HG02588 (cell line): Measurements from ENCODE around the gene MYH6.
"Not testable (repeated sequence)": the region's sequence is repeated elsewhere in the genome, so short reads cannot be mapped to it uniquely, and the experiment has no call there.

ENCODE experiments used
- ATAC-seq: cut with Tn5 transposase; IDR thresholded peaks from one replicate; pipeline ENCODE4 v1.9.1; 2021; ENCODE audit warnings: mild to moderate bottlenecking, moderate library complexity; ENCODE audit not compliant: unreplicated experiment

MYH6 gene

GRCh38 chr14:23415821-23416778 lies 8.0 kb upstream of the MYH6 start:
- no peak for ATAC-seq

DNA sequence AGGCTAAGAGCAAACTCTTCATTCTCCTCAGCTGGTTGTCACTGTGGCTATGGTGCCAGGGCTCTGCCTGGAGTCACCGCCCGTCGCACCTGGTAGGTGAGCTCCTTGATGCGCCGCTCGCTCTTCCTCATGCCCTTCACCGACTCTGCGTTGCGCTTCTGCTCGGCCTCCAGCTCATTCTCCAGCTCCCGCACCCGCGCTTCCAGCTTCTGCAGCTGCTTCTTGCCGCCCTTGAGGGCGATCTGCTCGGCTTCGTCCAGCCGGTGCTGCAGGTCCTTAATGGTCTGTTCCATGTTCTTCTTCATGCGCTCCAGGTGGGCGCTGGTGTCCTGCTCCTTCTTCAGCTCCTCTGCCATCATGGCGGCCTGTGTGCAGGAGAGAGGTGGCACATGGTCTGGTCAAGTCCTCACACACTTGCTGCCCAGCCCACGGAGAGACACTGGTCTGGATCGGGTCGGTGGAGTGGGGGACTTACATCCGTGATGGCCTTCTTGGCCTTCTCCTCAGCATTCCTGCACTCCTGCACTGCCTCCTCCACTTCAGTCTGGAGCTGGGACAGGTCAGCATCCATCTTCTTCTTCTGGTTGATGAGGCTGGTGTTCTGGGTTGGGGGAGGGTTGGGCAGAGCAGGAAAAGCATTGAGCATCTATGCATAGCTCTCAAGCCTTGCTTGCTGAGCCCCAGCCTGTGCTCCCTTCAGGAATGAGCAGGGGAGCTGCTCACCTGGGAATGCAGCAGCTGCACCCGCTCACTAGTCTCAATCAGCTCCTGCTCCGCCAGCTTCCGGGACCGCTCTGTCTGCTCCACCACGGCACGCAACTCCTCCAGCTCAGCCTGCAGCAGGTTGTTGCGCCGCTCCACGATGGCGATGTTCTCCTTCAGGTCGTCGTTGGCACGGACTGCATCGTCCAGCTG lies 7.1 kb upstream of the MYH6 start:
- ATAC-seq, result no peak

DNA sequence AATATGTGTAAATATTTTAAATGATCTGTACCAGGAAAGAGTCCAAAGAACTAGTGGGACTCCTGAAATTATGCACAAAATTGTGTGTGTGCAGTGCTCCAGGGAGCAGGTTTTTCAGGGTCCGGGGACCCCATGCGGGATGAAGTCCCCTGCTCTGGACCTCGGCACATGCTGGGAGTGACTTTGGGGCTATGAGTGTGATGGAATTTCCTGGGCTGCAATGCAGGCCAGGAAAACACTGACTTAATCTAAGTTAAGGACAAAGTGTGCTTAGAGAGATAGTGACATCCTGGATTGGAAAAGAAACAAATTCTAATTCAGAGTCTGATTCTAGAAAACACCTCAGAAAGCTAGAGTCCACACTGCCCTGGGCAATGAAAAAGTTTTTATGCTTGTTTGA lies 6.2 kb upstream of the MYH6 start:
- ATAC-seq, result no peak

DNA sequence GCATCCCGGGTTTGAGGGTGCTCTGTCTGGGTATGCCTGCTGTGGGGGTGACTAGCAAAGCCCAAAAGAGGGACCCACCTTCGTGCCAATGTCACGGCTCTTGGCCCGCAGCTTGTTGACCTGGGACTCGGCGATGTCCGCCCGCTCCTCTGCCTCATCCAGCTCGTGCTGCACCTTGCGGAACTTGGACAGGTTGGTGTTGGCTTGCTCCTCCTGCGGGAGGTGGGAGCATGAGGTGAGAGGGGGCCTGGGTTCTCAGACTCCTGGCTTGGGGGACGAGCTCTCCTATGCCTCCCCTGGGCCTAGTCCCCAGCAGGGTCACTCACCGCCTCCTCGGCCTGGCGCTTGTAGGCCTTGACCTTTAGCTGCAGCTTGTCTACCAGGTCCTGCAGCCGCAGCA lies 5.6 kb upstream of the MYH6 start:
- ATAC-seq, result no peak

- no peak for ATAC-seq
Measured at GRCh38 chr14:23411563-23412525, 3.8 kb upstream of the MYH6 start.

DNA sequence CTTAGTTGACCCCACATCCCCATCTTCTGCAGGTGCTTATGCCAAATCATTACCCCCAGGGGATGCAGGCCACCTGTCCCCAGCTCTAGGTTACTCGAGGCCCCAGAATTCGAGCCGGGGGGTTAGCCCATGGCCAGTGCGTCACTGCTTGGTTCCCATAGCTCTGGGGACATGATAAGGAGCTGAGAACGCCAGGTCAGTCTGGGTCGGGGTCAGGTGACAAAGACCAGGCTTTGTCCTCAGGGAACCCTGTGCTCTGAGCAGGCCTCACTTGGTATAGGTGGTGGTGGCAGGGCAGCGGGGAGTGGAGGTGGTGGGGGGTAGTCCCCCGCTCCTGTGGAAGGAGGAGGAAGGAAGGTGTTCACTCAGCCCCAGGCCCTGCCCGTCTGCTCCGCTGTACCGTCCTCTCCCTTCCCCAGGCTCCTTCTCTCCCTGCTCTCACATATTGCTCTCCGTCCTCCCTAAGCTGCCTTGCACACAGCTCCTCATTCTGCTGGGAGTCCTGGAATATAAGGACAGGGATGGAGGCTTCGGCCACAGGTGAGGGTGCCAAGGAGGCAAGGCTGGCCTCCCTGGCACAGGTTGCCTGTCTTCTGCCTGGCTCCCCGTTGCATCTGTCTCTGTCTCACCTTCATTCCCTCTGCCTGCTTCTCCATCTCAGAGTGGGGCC lies 2.0 kb upstream of the MYH6 start:
- ATAC-seq, result no peak

DNA sequence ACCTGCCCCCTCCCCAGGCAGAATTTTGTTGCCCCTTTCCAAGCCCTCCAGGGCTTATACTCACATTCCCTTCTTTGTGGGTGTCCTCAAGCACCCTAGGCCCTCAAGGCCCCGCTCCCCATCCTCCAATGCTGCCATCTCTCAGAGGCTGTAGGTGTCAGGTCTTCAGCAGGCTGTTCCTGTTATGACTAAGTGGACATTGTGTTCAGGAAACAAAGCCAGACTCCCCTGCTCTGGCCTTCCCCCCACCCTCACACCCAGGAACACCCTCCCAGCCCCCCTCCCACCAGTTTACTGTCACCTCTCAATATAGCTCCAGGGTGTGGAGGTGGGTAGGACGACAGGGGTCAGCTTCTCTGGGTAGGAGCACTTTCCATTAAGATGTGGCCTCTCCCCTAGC lies 1.4 kb upstream of the MYH6 start:
- no peak for ATAC-seq

GRCh38 chr14:23408307-23408630 lies 196 bp upstream of the MYH6 start:
- ATAC-seq, result no peak

DNA sequence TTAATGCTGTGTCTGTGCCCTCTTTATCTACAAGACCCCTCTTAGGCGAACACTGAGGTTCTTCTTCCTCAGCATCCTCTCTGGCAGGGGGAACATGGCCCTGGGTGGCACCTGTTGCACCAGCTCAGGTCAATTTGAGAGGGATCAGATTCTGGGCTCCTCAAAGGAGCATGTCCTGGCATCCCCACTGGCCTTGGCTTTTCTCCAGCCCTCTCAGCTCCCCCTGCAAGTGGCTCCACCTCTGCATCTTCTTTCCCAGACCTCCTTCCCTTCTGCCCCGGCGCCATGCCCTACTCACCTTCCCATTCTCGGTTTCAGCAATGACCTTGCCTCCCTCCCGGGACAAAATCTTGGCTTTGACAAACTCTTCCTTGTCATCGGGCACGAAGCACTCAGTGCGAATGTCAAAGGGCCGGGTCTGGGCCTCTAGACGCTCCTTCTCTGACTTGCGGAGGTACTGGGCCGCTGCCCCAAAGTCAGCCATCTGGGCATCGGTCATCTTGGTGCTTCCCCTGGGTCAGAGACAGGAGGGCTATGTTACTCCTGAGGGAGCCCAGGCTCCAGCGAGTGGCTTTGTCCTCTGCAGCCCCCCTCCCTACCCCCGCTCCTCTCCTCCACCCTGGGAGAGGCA lies 1.2 kb downstream of the MYH6 start:
- no peak for ATAC-seq

GRCh38 chr14:23406244-23406643 lies 1.8 kb downstream of the MYH6 start:
- no peak for ATAC-seq

DNA sequence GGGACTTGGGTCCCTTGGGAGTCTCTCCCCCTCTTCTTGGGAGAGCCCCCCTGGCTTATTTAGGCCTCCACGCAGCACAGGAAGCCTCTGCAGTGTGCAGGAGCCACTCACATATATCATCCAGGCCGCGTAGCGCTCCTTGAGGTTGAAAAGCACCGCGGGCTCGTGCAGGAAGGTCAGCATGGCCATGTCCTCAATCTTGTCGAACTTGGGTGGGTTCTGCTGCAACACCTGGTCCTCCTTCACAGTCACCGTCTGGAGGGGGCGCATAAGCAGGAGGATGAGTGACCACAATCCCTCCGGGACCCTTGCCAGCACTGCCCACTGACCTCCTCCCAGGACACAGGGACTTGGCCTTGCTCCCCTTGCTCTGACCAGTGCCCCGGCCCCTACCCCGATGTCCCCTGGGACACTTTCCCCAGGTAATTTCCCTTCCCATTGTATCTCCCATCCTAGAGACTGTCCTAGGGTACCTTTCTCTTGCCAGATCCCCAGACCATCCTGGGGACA lies 2.5 kb downstream of the MYH6 start:
- ATAC-seq, result no peak

- ATAC-seq, result no peak
Measured at GRCh38 chr14:23405096-23405495, 3.0 kb downstream of the MYH6 start.

GRCh38 chr14:23404331-23404900 lies 3.7 kb downstream of the MYH6 start:
- no peak for ATAC-seq

DNA sequence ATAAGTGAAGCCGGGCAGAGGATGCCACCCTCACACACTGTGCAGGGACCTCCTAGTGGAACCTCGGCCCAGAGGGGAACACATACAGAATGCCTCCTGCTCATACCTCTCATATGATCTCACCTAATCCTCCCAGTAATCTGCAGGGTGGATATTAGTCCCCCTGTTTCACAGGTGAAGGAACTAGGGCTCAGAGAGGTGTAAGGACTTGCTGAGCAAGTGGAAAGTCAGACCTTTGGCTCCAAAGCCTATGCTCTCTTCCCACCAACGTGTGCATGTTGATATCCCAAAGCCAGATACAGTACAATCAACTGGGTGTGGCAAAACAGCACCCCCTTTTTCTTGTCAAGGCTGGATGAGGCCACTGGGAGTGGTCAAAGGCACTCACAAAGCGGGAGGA lies 4.2 kb downstream of the MYH6 start:
- no peak for ATAC-seq

GRCh38 chr14:23403139-23403438 lies 5.0 kb downstream of the MYH6 start:
- no peak for ATAC-seq

GRCh38 chr14:23402296-23403138 lies 5.6 kb downstream of the MYH6 start:
- ATAC-seq, result no peak

DNA sequence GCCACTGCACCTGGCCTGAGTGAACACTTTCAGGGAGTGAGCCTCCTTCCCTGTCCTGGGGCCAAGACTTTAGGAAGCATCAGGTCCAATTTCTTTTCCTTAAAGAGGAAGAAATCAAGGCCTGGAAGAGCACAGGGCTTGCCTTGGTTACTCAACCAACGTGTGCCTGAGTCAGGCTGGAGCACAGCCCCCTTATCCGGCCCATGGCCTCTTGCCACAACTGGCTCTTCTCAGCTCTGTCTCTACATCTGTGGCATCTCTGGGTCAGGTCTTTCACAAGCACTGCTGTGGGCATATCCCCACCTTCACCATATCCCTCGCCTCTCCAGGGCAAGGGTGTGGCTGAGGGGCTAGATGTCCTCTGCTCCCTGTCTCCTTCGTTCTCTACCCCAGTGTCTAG lies 6.8 kb downstream of the MYH6 start:
- no peak for ATAC-seq

GRCh38 chr14:23400496-23401149 lies 7.5 kb downstream of the MYH6 start:
- not testable (repeated sequence) for ATAC-seq
